IPS-18a (cell line): ENCODE data around the gene BTNL2.

Source experiments
- H3K27ac ChIP-seq: one replicate; pipeline ENCODE4 v1.5.1; 2013; ENCODE audit warnings: low read length
- H3K27me3 ChIP-seq: one replicate; pipeline ENCODE4 v1.6.1; 2013; ENCODE audit warnings: mild to moderate bottlenecking, low read length; ENCODE audit not compliant: control insufficient read depth, insufficient read depth
- H3K36me3 ChIP-seq: one replicate; pipeline ENCODE4 v1.6.1; 2013; ENCODE audit warnings: low read depth, low read length; ENCODE audit not compliant: control insufficient read depth
- H3K4me1 ChIP-seq: one replicate; pipeline ENCODE4 v1.6.1; 2013; ENCODE audit warnings: low read depth, low read length; ENCODE audit not compliant: control insufficient read depth
- H3K4me3 ChIP-seq: one replicate; pipeline ENCODE4 v1.5.1; 2013; ENCODE audit warnings: low read length
- H3K9ac ChIP-seq: one replicate; pipeline ENCODE4 v1.6.1; 2013; ENCODE audit warnings: mild to moderate bottlenecking, low read length, moderate library complexity
- H3K9me3 ChIP-seq: one replicate; pipeline ENCODE4 v1.6.1; 2013; ENCODE audit warnings: low read depth, low read length; ENCODE audit not compliant: control insufficient read depth

Gene BTNL2

DNA sequence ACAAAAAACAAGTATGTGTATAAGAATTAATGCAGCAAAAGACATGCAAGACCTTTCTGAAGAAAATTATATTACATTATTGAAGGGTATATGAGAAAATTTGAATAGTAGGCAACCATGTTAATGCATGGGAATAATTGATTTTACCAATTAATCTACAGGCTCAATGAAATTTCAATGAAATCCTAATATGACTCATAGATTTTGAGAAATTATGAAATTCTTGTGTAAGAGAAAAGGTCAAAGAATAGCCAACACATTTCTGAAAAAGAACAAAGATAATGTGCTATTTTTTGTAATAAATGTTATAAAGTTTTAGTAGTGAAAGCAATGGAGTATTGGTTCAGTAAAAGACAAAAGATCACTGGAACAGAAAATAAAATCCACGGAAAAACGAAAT, 53.6 kb downstream of the BTNL2 start:
- Histone ChIP-seq H3K4me1 (no peaks in the 10 kb centered on the region), H3K9ac (no peak overlapping the region), H3K27ac (no peak overlapping the region)

More for the DNA sequence above, 53.6 kb downstream of the BTNL2 start:
- Histone ChIP-seq H3K27me3 (no peaks in the 10 kb centered on the region), H3K4me3 (no peak overlapping the region), H3K9me3 (no peaks in the 10 kb centered on the region), H3K36me3 (no peaks in the 10 kb centered on the region)
